GM21786 (cell line): ENCODE results near the gene TMCO2.
"Not testable (repeated sequence)": the region's sequence is repeated elsewhere in the genome, so short reads cannot be mapped to it uniquely, and the experiment has no call there.

ENCODE experiments used
- ATAC-seq: cut with Tn5 transposase; IDR thresholded peaks from one replicate; pipeline ENCODE4 v1.9.1; 2021; ENCODE audit not compliant: unreplicated experiment

TMCO2 gene

DNA sequence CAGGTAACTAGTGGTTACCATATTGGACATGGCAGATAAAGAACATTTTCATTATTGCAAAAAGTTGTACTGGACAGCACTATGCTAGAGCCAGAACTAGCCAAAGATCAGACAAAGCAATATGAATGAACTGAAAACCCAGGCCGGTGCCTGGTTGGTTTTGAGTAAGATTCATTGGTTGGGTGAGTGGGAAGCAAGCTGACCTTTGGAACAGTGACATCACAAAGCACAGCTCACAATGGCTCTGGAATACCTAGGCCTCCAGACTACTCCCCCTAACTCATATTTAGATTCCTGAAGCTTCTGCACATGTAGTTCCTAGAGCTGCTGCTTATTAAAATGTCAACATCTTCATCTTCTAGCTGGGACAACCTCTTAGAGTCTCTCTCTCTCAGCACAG, at the start of gene TMCO2:
TSS of gene TMCO2 (plus strand) at position 283 of the 400 bp plus-strand sequence. CDS start at position 340, 57 bp downstream.
- no peak for ATAC-seq

DNA sequence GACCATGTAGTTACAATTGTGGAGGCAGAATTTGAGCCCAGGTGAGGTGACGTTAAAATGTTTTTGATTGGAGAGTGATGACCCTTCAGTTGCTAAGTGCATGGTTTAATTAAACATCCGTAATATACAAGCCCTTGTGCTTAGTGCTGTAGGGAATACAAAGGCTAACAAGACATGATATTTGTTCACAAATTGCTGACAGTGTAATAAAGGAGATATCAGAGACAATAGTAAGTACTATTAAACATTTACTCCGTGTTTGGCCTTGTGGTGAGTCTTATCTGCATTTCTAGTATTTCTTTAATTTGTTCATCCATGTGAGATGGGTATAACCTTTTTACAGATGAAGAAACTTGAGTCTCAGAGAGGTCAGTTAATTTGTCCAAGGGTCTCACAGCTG, 48.6 kb upstream of the TMCO2 start:
- no peak for ATAC-seq

DNA sequence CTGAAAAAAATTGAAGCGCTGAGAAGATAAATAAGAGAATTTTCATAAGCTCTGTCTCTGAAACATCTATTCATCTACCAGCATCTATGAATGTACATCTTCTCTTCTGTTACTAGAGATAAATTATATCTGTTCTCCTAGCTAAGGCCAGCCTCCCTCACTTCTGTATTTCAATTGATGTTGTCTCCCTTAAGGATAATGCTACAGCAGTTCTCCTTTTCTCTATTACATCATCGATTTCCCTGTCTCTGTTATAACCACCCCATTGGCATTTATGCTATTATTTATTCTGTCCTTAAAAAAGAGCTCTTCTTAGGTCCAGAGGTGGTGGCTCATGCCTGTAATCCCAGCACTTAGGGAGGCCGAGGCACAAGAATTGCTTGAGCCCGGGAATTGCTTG, 42.9 kb upstream of the TMCO2 start:
- ATAC-seq, result no peak

DNA sequence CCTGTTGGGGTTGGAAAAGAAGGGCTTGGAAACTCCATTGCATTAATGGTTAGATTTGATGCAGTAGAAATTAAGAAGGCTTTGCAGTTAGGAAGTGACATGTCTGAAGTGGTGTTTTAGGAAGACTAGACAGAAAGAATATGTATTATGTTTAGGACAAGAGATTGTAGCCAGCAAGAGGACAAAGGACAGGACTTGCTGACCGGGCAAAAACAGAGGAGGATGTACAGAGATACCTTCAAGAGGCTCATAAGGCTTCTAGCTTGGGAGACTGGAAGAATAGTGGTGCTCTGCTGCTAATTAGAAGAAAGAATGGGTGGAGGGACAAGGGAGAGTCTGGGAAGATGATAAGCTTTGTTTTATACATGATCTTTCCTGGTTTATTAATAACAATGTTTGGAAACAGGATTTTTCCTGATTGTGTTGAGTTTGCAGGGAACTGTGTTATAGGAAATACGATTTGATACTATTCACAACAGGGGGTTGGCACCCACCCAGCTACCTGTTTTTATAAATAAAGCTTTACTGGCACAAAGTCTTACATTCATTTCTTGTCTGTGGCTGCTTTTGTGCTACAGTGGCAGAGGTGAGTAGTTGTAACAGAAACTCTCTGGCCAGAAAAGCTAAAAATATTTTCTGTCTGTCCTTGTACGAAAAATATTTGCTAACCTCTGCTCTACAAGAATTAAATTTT, 37.1 kb upstream of the TMCO2 start:
- ATAC-seq, result no peak

DNA sequence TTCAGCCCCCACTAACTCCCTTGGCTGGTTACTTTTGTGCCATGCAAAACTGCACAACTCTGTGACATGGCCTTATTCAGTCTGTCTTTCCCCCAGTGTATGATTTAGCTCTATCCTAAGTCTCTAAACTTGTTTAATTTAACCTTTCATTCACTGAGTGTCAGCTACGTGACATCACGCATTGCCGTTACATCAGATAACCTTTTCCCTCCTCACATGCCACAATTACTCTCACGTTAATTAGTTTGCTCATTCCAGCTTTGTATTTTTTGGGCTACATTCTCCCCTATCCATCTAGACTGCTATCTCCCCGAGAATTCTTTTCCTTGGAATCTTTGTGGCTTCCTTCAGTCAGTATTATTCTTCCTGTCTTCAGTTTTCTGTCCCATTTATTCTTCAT, 29.4 kb upstream of the TMCO2 start:
- ATAC-seq, result no peak

DNA sequence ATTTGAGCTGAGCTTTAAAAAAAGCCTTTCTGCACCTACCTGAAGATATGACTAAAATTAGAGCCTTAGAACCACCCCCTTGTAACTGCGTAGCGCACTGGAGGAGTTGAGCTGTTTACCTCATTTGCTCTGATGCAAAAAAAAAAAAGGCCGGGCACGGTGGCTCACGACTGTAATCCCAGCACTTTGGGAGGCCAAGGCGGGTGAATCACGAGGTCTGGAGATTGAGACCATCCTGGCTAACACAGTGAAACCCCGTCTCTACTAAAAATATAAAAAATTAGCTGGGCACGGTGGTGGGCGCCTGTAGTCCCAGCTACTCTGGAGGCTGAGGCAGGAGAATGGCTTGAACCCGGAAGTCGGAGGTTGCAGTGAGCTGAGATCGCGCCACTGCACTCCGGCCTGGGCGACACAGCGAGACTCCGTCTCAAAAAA, 26.2 kb upstream of the TMCO2 start:
- not testable (repeated sequence) for ATAC-seq

DNA sequence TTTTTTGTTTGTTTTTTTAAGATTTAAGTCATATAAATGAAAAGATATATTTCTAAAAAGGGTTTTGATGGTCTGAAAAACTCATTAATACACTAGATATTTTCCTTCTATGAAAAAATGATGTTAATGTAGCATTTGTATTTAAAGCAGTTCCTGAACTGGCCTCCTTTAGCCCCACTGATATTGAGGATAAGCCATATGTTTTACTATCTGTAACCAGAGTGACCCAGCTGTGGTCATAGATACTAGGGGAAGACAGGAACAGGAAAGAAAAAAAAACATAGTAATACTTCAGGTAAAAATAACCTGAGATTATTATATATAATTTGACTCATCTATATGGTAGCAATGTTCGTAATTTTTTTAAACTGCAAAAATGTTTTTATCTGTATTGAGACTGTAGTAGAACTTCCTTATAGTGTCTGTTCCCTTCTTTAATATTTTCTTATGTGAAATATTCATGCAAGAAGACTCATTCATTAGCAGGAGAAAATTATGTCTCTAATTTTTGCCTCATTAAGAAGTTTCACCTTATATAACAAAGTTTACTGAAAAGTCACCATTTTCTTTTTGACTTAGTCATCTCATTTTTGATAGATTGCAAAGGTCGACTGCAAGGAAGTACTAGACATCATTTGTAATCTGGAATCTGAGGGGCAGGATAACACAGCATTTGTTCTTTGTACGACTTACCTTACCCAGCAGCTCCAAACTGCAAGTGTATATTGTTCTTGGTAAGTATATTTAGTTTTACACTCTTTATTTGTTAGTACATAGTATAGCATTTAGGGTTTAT, 25.6 kb upstream of the TMCO2 start:
- ATAC-seq, result no peak

DNA sequence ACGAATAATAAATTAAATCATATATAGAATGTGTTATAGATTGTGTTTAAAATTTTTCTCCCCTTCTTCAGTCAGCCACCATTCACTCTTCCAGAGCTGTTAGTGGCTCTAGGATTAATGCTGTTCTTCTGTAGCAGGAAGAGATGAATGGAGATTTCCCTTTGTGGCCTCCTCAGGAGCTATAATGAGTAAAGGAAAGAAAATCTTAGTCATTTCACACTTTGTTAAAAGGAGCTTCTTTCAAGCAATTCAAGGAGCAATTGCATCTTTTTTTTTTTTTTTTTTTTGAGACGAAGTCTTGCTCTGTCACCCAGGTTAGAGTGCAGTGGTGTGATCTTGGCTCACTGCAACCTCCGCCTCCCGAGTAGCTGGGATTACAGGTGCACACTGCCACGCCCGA, 23.7 kb upstream of the TMCO2 start:
- no peak for ATAC-seq

DNA sequence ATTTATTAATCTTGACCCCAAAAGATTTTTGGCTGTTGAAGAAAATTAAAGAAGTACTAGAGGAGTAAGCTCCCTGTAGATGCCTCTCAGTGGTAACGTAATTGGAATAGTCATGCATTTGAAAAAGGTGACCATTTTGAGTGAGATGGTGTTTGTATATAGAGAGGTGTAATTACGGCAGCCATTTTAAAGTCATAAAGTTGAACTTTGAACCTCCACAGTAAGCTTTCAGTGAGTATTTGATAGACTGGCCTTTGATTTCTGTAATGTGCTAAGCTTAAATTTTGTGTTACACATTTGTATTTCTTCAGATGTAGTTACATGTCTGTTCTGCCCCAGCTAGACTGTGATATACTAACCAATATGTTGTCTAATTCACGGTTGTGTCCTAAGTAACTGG, 21.5 kb upstream of the TMCO2 start:
- no peak for ATAC-seq

DNA sequence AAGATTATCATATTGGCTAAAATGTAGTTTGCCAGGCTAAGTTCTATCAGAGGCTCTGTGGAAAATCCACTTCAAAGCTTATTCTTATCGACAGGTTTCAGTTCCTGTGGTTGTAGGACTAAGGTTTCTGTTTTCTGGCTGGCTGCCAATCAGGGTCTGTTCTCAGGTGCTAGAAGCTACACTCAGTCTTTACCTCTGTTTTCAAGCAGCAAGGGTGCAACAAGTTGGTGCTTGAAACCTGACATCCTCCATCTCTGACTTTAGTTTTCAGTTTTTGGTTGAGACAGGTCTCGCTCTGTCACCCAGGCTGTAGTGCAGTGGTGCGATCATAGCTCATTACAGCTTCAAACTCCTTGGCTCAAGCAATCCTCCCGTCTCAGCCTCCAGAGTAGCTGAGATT, 15.3 kb upstream of the TMCO2 start:
- peak; percentile 92 for ATAC-seq

DNA sequence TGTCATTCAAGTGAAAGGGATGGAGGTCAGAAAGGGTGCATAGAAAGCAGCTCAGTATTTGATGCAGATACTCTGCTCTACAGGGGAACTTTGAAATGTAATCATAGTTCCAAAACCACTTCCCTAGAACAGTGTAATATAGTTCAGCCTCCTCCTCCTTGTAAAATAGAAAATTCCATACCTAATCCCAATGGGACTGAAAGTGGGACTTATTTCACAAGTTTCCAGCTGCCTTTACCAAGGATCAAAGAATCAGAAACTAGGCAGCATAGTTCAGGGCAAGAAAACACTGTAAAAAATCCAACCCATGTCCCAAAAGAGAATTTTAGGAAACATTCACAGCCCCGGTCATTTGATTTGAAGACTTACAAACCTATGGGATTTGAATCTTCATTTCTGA, 8.1 kb upstream of the TMCO2 start:
- ATAC-seq, result no peak

DNA sequence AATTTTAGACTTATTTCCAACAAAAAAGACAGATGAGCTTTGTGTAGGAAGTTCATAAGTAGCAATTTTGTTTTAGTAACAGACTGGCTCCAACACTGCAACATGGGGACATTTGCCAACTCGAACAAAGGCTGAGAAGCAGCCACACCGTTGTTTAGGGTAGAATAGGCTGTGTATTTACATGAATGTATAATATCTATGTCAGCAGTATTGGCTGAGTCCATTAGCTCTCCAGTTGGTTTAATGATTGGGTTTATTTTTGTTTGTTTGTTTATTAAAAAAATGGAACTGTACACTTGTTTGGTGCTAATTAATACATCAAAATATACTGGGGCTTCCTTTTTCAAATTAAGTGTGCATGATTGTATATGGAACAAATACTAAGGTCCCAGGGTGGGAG, 7.3 kb upstream of the TMCO2 start:
- no peak for ATAC-seq

DNA sequence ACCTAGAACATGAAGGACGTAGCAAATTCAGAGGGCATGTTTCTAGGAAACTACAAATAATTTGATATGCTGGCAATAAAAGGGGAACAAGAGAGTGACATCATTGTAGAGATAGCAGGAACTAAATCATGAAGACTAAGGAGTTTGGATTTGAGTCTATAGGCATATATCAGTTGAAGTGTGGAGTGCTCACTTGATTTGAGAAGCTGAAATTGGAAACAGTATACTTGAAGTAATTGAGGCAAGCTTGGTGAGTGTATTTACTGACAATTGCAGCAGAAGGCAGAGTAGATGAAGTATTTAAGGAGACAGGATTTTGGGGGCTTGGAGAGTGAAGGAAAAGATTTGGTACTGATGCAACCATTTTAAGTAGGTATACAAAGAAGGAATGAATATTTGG, 6.4 kb upstream of the TMCO2 start:
- ATAC-seq, result no peak

DNA sequence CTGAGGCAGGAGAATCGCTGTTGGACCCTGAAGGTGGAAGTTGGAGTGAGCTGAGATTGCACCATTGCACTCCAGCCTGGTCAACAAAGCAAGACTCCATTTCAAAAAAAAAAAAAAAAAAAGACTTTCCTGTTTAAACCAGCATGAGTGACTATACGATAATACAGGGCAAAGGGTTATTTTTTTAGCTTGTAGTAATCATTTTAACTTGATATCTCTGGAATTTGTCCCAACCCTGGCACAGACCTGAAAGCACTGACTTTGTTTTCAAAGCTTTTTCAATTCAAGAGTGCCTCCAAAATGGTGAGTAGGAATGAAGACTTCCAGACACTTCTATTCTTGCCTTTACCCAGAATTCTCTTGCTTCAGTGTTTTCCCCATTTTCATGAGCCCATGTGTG, 4.4 kb upstream of the TMCO2 start:
- ATAC-seq, result no peak

DNA sequence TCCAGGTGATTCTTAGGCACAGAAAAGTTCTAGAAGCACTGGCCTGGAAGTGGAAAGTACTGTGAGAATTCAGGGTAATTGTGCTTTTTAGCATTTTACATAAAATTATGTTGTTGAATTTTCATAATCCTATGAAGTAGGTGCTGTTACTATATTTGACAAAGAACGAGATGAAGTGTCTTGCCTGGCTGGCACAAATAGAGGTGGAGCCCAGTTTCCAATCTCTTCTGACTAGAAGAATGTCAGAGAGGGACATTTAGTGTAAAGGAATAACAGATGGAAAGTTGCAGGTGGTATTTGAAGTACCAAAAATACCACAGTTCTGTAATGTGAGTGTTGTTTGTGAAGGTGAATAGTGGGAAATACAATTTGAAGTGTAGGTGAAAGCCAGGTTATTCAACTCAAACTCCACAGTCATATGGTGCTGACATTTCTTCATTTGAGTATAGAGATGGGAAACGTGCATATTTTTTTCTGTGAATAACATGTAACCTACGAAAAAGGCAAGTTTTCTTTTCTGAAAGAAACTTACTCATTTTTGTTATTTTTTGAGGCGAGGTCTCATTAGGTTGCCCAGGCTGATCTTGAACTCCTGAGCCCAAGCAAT, 3.5 kb upstream of the TMCO2 start:
- no peak for ATAC-seq

DNA sequence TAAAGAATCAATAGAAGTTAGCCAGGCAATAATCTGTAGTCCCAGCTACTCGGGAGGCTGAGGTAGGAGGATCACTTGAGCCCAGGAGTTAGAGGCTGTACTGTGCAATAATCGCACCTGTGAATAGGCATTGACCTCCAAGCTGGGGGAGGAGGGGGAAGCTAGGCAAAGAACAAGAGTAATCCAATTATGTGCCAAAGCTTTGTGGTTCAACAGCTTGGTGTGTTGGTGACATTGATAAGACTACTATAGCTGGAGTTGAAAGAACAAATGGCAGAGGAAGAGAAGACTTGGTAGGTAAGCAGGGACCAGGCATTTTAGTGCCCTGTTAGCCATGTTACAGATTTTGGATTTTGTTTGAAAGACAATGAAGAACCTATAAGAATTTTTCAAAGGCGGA, 2.1 kb upstream of the TMCO2 start:
- no peak for ATAC-seq

DNA sequence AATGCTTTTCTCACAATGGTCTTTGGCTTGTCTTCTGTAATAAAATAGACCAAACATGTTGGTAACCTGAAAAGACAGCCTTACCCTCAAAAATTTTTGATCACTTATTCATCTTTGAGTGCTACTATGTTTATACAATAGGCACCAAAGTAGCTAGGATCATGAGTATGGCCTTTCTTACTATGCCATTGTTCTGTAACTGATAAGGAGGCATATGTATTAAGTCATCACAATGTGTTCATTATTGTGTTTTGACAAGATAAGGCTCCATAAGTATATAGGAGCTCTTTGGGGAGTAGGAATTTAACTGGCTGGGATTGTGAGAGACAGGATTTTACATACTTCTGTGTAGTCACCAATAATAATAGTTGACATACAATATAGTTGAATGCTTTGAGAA, 675 bp downstream of the TMCO2 start:
- no peak for ATAC-seq

DNA sequence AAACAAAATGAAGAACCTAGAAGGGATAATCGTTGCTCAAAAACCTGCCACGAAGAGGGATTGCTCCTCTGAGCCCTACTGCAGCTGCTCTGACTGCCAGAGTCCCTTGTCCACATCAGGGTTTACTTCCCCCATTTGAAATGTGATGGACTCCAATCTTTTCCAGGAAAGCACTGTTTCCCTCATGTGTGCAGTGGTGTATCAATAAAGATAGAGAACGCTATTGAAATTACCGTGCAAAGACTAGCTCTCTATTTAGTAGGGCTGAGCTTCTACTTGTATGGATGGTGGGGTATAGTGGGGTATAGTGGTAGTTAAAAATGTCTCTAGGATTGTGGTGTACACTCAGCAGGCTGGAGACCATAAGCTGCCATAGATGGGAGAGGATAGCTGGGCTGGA, 3.7 kb downstream of the TMCO2 start:
- ATAC-seq, result no peak

DNA sequence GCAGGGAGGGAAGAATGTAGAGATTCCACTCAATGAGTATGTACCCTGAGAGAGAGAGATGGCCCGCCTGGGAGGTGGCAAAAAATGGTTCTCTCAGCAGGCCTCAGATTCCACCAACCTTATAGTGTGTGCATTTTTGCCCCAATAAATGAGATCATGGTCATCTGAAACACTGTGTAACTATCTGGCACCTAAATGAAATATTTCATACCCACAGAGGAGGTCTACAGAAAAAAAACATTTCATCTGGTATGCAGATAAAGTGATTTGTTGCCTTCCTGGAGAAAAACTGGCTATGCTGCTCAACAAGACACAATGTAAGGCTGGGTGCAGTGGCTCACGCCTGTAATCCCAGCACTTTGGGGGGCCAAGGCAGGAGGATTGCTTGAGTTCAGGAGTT, 4.9 kb downstream of the TMCO2 start:
- no peak for ATAC-seq

DNA sequence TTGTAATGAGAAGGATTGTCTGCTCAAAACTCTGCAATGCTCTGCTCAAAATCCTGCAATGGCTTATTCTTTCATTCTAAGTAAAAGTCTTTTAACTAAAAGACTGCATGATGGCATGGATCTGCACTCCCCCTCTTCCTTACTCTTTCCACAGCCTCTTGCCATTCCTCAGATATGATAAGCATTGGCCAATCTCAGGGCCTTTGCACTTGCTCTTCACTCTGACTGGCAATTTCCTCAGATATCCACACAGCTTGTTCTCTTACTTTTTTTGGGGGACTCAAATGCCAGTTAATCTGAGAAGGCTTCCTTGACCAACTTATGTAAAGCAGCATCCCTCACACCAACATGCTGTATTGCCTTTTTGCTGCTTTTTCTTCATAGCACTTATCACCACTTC, 7.5 kb downstream of the TMCO2 start:
- ATAC-seq, result no peak

DNA sequence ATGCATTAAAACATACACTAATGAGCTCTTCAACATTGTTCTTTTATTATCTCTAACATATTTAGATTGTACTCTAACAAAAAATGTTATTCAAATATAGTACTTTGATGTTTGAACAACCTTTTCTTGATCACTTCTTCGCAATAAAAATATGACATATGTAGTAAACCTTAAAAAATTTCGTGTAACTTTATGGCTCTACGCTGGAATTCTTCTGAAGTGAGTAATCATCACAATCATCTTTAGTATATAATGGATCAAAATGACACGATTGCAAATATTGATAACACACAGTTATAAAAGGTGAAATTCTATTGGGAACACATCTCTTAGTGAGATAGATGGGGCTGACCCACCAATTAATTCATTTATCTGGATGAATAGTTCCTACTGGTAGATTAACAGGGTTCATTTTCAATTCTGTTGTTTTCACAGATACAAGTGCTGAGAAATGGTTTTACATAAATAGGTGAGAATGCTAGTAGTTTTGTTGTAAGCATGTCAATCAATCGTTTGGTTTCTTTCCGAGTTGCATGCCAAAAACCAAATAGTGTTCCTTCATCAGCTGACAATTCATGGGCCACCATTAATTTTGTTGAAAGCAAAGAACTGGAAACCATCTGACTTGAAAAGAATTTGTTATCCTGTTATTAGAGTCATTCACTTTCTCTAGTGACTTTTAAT, 8.8 kb downstream of the TMCO2 start:
- ATAC-seq, result no peak

DNA sequence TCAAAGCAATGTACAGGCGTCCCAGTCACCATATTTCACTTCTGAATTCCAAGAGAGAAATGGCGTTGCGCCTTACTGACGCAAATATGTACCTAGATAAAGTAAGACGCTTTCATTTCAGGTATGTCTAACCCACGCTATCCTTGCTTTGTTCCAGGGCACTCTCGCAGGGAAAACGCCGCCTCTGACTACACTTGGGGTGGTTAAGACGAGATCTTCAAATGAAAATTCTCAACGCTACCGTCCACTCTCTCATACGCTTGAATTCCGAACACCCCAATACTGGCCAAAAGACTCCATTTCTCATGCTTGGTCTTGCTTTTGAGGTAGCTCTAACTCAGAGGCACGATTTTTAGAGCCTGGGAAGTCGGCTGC, 9.6 kb downstream of the TMCO2 start:
- ATAC-seq, result no peak
